Activated T-cell treated with anti-CD3 and anti-CD28 coated beads for 48 hours (primary cell): Measurements from ENCODE around the gene LCE2C.

Experiments used
- DNase-seq: peaks from one replicate; pipeline ENCODE4 v3.0.0-alpha.2; 2020; ENCODE audit warnings: low read depth

LCE2C gene

GRCh38 chr1:152725261-152725660 is 50.2 kb downstream of the LCE2C start:
- DNase-seq: no peak
